Tibial nerve (tissue), 4 donors: ENCODE measurements around the gene ZNF385B.

ENCODE experiments used
- EP300 ChIP-seq, 2 donors: sonication (generic); formaldehyde crosslinking; IDR thresholded peaks; one replicate each; pipeline ENCODE4 v1.6.1; 2017; ENCODE audit warnings: antibody characterized with exemption in 2 of 2, mild to moderate bottlenecking in 1 of 2
- POLR2A ChIP-seq, 2 donors: fragments of 450-650 bp; IDR thresholded peaks; one replicate each; pipeline ENCODE4 v1.6.1; 2017; ENCODE audit warnings: antibody characterized with exemption in 2 of 2, mild to moderate bottlenecking in 2 of 2, moderate library complexity in 2 of 2
- TF ChIP-seq, protein P1 (sequence below), 5 experiments: fragments of 200-600 bp in 3 of 5; fragments of 450-650 bp in 2 of 5; sonication (generic) in 3 of 5; IDR thresholded peaks; one replicate each; pipeline ENCODE4 v1.5.1; 2016 to 2019; ENCODE audit warnings: antibody characterized with exemption in 5 of 5, mild to moderate bottlenecking in 3 of 5, moderate library complexity in 2 of 5

GRCh38 chr2:179726461-179727180 lies 134.8 kb downstream of the ZNF385B start:
- TF ChIP-seq, protein P1, sequence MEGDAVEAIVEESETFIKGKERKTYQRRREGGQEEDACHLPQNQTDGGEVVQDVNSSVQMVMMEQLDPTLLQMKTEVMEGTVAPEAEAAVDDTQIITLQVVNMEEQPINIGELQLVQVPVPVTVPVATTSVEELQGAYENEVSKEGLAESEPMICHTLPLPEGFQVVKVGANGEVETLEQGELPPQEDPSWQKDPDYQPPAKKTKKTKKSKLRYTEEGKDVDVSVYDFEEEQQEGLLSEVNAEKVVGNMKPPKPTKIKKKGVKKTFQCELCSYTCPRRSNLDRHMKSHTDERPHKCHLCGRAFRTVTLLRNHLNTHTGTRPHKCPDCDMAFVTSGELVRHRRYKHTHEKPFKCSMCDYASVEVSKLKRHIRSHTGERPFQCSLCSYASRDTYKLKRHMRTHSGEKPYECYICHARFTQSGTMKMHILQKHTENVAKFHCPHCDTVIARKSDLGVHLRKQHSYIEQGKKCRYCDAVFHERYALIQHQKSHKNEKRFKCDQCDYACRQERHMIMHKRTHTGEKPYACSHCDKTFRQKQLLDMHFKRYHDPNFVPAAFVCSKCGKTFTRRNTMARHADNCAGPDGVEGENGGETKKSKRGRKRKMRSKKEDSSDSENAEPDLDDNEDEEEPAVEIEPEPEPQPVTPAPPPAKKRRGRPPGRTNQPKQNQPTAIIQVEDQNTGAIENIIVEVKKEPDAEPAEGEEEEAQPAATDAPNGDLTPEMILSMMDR (IDR thresholded peaks at IDR 0.05) = no peak
- no peak for TF ChIP-seq EP300 (IDR thresholded peaks at IDR 0.05)
- TF ChIP-seq POLR2A (IDR thresholded peaks at IDR 0.05) = no peak
